HCT116 (cell line): ENCODE data around the gene SPEN. TPM values are rescaled to one million over a fixed set of nuclear protein-coding genes. Genes with fewer than 3 reads are reported as not detected.

ENCODE experiments used
- ATAC-seq: fragments of 200-7000 bp; cut with Tn5 transposase; 2 replicates; pipeline ENCODE4 v1.9.1; 2020; ENCODE audit warnings: mild to moderate bottlenecking, moderate library complexity
- BruUV-seq: library from RNA; stranded (reverse); fragments of 400-500 nt; replicated peaks from 2 replicates; lab custom pipeline; 2021; lab: Mats Ljungman, UMichigan
- CTCF ChIA-PET: fragments of 300-600 bp; sonication (Branson Sonifier 250); formaldehyde crosslinking; loops from one replicate; lab custom pipeline; 2021; ENCODE audit warnings: antibody characterized with exemption; lab: Charles Lee
- POLR2A ChIA-PET: fragments of 300-600, 350-600 bp; sonication (Branson Sonifier 250); formaldehyde crosslinking; loops from one replicate; lab custom pipeline; 2021; ENCODE audit warnings: antibody characterized with exemption; lab: Charles Lee
- RAD21 ChIA-PET, 2 experiments: fragments of 300-600 bp; sonication (Branson Sonifier 250); formaldehyde crosslinking; loops; one replicate each; lab custom pipeline; 2023; ENCODE audit warnings: low total read pairs in 2 of 2; ENCODE audit not compliant: uncharacterized antibody in 2 of 2, unreplicated experiment in 2 of 2, low non-redundant PET in 1 of 2; lab: Charles Lee
- DNase-seq: peaks from one replicate; pipeline ENCODE4 v3.0.0-alpha.2; 2010; ENCODE audit warnings: low read depth, low spot score
- H2AFZ ChIP-seq: fragments of 200-600 bp; shearing (Covaris generic), sonication (generic); 2 replicates; pipeline ENCODE4 v1.6.1; 2017; ENCODE audit warnings: low read depth, mixed run types, mixed read lengths, antibody characterized with exemption, low read length; ENCODE audit not compliant: poor library complexity, severe bottlenecking
- H3K27ac ChIP-seq: 2 replicates; pipeline ENCODE4 v1.5.1; 2012; ENCODE audit warnings: low read depth, low read length
- H3K27me3 ChIP-seq: fragments of 200-600 bp; sonication (generic); 2 replicates; pipeline ENCODE4 v1.6.1; 2016; ENCODE audit warnings: mixed run types, low read length, mixed read lengths; ENCODE audit not compliant: insufficient read depth
- H3K36me3 ChIP-seq, 2 experiments: fragments of 200-500 bp in 1 of 2; fragments of 200-600 bp in 1 of 2; sonication (Bioruptor generic) in 1 of 2; sonication (generic) in 1 of 2; 2 replicates each; pipeline versions ENCODE4 v1.5.1 to v1.6.1; 2014 to 2016; ENCODE audit warnings: low read length in 2 of 2, inconsistent platforms in 1 of 2, mixed read lengths in 1 of 2, mixed run types in 1 of 2; ENCODE audit not compliant: insufficient read depth in 2 of 2, control insufficient read depth in 1 of 2
- H3K4me1 ChIP-seq, 2 experiments: fragments of 200-600 bp in 1 of 2; sonication (generic) in 1 of 2; 2 replicates each; pipeline versions ENCODE4 v1.5.1 to v1.6.1; 2012 to 2017; ENCODE audit warnings: low read length in 2 of 2, inconsistent platforms in 1 of 2, mild to moderate bottlenecking in 1 of 2, mixed read lengths in 1 of 2, mixed run types in 1 of 2, moderate library complexity in 1 of 2; ENCODE audit not compliant: insufficient read depth in 2 of 2, control insufficient read depth in 1 of 2
- H3K4me2 ChIP-seq: fragments of 200-600 bp; sonication (generic); 2 replicates; pipeline ENCODE4 v1.6.1; 2017; ENCODE audit warnings: mixed run types, low read length, mixed read lengths
- H3K4me3 ChIP-seq, 2 experiments: fragments of 200-600 bp in 1 of 2; sonication (generic) in 1 of 2; replicated peaks in 1 of 2; 2 replicates each; pipeline ENCODE4 v1.5.1; 2011 to 2016; ENCODE audit warnings: low read length in 2 of 2, control low read depth in 1 of 2, low read depth in 1 of 2, mild to moderate bottlenecking in 1 of 2, mixed read lengths in 1 of 2, mixed run types in 1 of 2
- H3K79me2 ChIP-seq: fragments of 200-600 bp; sonication (generic); 2 replicates; pipeline ENCODE4 v1.6.1; 2017; ENCODE audit warnings: mild to moderate bottlenecking, mixed run types, low read length, moderate library complexity, mixed read lengths; ENCODE audit not compliant: insufficient read depth
- H3K9ac ChIP-seq: fragments of 200-600 bp; sonication (generic); 2 replicates; pipeline ENCODE4 v1.6.1; 2016; ENCODE audit warnings: low read length, mixed read lengths
- H3K9me2 ChIP-seq: fragments of 200-600 bp; sonication (generic), shearing (Covaris generic); 2 replicates; pipeline ENCODE4 v1.6.1; 2017; ENCODE audit warnings: mixed run types, mild to moderate bottlenecking, moderate library complexity; ENCODE audit not compliant: insufficient read depth
- H3K9me3 ChIP-seq, 2 experiments: fragments of 200-500 bp in 1 of 2; fragments of 200-600 bp in 1 of 2; sonication (Bioruptor generic) in 1 of 2; sonication (generic) in 1 of 2; 2 replicates each; pipeline ENCODE4 v1.6.1; 2014 to 2017; ENCODE audit warnings: low read length in 2 of 2, mixed read lengths in 2 of 2, inconsistent platforms in 1 of 2, low read depth in 1 of 2, mild to moderate bottlenecking in 1 of 2, mixed run types in 1 of 2, moderate library complexity in 1 of 2; ENCODE audit not compliant: control insufficient read depth in 1 of 2, insufficient read depth in 1 of 2
- H4K20me1 ChIP-seq: fragments of 200-600 bp; sonication (generic), shearing (Covaris generic); 2 replicates; pipeline ENCODE4 v1.6.1; 2017; ENCODE audit warnings: mixed run types, mild to moderate bottlenecking, moderate library complexity; ENCODE audit not compliant: insufficient read depth
- CBX3 ChIP-seq: IDR thresholded peaks from 2 replicates; pipeline ENCODE4 v1.6.1; 2012; ENCODE audit warnings: low read depth
- CEBPB ChIP-seq: IDR thresholded peaks from 2 replicates; pipeline ENCODE4 v1.6.1; 2012; ENCODE audit warnings: low read depth
- CTCF ChIP-seq, 3 experiments: fragments of 200-600 bp in 1 of 3; sonication (generic) in 1 of 3; IDR thresholded peaks in 2 of 3; conservative IDR thresholded peaks in 1 of 3; 2 replicates each; pipeline ENCODE4 v1.5.1; 2012 to 2017; ENCODE audit warnings: low read depth in 2 of 3, low read length in 2 of 3, antibody characterized with exemption in 1 of 3, borderline replicate concordance in 1 of 3, control low read depth in 1 of 3, mild to moderate bottlenecking in 1 of 3, mixed read lengths in 1 of 3, mixed run types in 1 of 3, moderate library complexity in 1 of 3; ENCODE audit not compliant: insufficient read depth in 1 of 3
- ELF1 ChIP-seq: IDR thresholded peaks from 2 replicates; pipeline ENCODE4 v1.6.1; 2012; ENCODE audit warnings: low read depth, borderline replicate concordance
- EZH2 ChIP-seq: fragments of 200-600 bp; sonication (generic); IDR thresholded peaks from 2 replicates; pipeline ENCODE4 v1.6.1; 2017; ENCODE audit warnings: antibody characterized with exemption, mixed run types
- EZH2phosphoT487 ChIP-seq: fragments of 200-600 bp; IDR thresholded peaks from 2 replicates; pipeline ENCODE4 v1.6.1; 2018; ENCODE audit warnings: antibody characterized with exemption, borderline replicate concordance
- JUND ChIP-seq: IDR thresholded peaks from 2 replicates; pipeline ENCODE4 v1.6.1; 2012
- POLR2AphosphoS5 ChIP-seq: IDR thresholded peaks from 2 replicates; pipeline ENCODE4 v1.6.1; 2011; ENCODE audit warnings: mild to moderate bottlenecking, low read depth, low read length, moderate library complexity
- SP1 ChIP-seq: IDR thresholded peaks from 2 replicates; pipeline ENCODE4 v1.6.1; 2012; ENCODE audit warnings: low read depth
- SRF ChIP-seq: IDR thresholded peaks from 2 replicates; pipeline ENCODE4 v1.6.1; 2012; ENCODE audit warnings: low read depth
- TCF7L2 ChIP-seq: IDR thresholded peaks from 2 replicates; pipeline ENCODE4 v1.7.0; 2011; ENCODE audit warnings: borderline replicate concordance, inconsistent platforms; ENCODE audit not compliant: insufficient read depth, insufficient read length; ENCODE audit errors: extremely low read depth
- YY1 ChIP-seq: IDR thresholded peaks from 2 replicates; pipeline ENCODE4 v1.6.1; 2011; ENCODE audit warnings: low read length, low read depth, moderate library complexity, mild to moderate bottlenecking; ENCODE audit not compliant: insufficient replicate concordance; ENCODE audit errors: extremely low read depth
- ZFX ChIP-seq: fragments of 450-650 bp; IDR thresholded peaks from 2 replicates; pipeline ENCODE4 v1.6.1; 2017
- intact Hi-C: fragments of 100-400 bp; cut with micrococcal nuclease; formaldehyde crosslinking; loops from 2 replicates; pipeline ENCODE4 v1.10.0; 2022
- total RNA-seq: library from RNA; stranded (reverse); gene quantifications from one replicate; pipeline ENCODE4 v1.2.1, GENCODE V29; 2021; ENCODE audit not compliant: unreplicated experiment
- TF ChIP-seq, protein P1 (sequence below): IDR thresholded peaks from 2 replicates; pipeline ENCODE4 v1.6.1; 2012
- TF ChIP-seq, protein P2 (sequence below): IDR thresholded peaks from 2 replicates; pipeline ENCODE4 v1.6.1; 2011; ENCODE audit warnings: mild to moderate bottlenecking, low read length, moderate library complexity; ENCODE audit not compliant: insufficient replicate concordance; ENCODE audit errors: extremely low read depth
- TF ChIP-seq, protein P3 (sequence below): IDR thresholded peaks from 2 replicates; pipeline ENCODE4 v1.6.1; 2012; ENCODE audit warnings: low read depth

Gene SPEN
- total RNA-seq, 1 experiment from 2014 or later: 58.6 TPM

- no peak for TF ChIP-seq ELF1
- TF ChIP-seq EZH2: no peak
- TF ChIP-seq TCF7L2: no peak
- no peak for TF ChIP-seq CTCF (IDR thresholded peaks at IDR 0.05 in 2 of 3, conservative IDR thresholded peaks at IDR 0.05 in 1 of 3; ENCODE audit: borderline replicate concordance in 1 of 3, insufficient read depth in 1 of 3, low read depth in 2 of 3, low read length in 2 of 3)
- no peak for TF ChIP-seq CBX3
- TF ChIP-seq, protein P1, sequence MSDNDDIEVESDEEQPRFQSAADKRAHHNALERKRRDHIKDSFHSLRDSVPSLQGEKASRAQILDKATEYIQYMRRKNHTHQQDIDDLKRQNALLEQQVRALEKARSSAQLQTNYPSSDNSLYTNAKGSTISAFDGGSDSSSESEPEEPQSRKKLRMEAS: no peak
- TF ChIP-seq CEBPB: no peak
- TF ChIP-seq, protein P2, sequence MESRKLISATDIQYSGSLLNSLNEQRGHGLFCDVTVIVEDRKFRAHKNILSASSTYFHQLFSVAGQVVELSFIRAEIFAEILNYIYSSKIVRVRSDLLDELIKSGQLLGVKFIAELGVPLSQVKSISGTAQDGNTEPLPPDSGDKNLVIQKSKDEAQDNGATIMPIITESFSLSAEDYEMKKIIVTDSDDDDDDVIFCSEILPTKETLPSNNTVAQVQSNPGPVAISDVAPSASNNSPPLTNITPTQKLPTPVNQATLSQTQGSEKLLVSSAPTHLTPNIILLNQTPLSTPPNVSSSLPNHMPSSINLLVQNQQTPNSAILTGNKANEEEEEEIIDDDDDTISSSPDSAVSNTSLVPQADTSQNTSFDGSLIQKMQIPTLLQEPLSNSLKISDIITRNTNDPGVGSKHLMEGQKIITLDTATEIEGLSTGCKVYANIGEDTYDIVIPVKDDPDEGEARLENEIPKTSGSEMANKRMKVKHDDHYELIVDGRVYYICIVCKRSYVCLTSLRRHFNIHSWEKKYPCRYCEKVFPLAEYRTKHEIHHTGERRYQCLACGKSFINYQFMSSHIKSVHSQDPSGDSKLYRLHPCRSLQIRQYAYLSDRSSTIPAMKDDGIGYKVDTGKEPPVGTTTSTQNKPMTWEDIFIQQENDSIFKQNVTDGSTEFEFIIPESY: no peak
- no peak for TF ChIP-seq POLR2AphosphoS5
- TF ChIP-seq ZFX: no peak
- no peak for TF ChIP-seq JUND
- TF ChIP-seq EZH2phosphoT487: no peak
- no peak for TF ChIP-seq SP1
- TF ChIP-seq SRF: no peak
- TF ChIP-seq, protein P3, sequence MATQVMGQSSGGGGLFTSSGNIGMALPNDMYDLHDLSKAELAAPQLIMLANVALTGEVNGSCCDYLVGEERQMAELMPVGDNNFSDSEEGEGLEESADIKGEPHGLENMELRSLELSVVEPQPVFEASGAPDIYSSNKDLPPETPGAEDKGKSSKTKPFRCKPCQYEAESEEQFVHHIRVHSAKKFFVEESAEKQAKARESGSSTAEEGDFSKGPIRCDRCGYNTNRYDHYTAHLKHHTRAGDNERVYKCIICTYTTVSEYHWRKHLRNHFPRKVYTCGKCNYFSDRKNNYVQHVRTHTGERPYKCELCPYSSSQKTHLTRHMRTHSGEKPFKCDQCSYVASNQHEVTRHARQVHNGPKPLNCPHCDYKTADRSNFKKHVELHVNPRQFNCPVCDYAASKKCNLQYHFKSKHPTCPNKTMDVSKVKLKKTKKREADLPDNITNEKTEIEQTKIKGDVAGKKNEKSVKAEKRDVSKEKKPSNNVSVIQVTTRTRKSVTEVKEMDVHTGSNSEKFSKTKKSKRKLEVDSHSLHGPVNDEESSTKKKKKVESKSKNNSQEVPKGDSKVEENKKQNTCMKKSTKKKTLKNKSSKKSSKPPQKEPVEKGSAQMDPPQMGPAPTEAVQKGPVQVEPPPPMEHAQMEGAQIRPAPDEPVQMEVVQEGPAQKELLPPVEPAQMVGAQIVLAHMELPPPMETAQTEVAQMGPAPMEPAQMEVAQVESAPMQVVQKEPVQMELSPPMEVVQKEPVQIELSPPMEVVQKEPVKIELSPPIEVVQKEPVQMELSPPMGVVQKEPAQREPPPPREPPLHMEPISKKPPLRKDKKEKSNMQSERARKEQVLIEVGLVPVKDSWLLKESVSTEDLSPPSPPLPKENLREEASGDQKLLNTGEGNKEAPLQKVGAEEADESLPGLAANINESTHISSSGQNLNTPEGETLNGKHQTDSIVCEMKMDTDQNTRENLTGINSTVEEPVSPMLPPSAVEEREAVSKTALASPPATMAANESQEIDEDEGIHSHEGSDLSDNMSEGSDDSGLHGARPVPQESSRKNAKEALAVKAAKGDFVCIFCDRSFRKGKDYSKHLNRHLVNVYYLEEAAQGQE: no peak
- TF ChIP-seq YY1: no peak
- Histone ChIP-seq H3K9me3 (no peaks in the 10 kb centered on the region), H3K4me3 (no peak overlapping the region), H3K27me3 (no peaks in the 10 kb centered on the region), H3K4me2 (no peak overlapping the region), H3K9ac (no peak overlapping the region), H3K4me1 (no peaks in the 10 kb centered on the region), H3K9me2 (no peaks in the 10 kb centered on the region), H3K36me3 (peaks cover 52% of the 10 kb centered on the region in 2 experiments), H4K20me1 (no peaks in the 10 kb centered on the region), H3K27ac (no peak overlapping the region), H3K79me2 (peaks cover 29% of the 10 kb centered on the region; the same call in 1 of the 2 replicates), H2AFZ (no peak overlapping the region)
- POLR2A ChIA-PET: no interaction called here
- CTCF ChIA-PET: no interaction called here
- DNase-seq: no peak
- intact Hi-C loops: no loop called here
- RAD21 ChIA-PET: no interaction called here
- BruUV-seq: no TSS peak
- ATAC-seq: no peak
These were observed 86.9 kb downstream of the SPEN start for GRCh38 chr1:15934211-15935055.
